WTC11 (cell line): Measurements from ENCODE around the gene ST3GAL5. TPM values are rescaled to one million over a fixed set of nuclear protein-coding genes. Genes with fewer than 3 reads are reported as not detected.
A peak's percentile ranks its signal among the peaks of the same experiment; 100 is the strongest.

Experiments used
- CREB1 ChIP-seq: sonication (generic); formaldehyde crosslinking; IDR thresholded peaks from 2 replicates; pipeline ENCODE4 v1.8.0; 2023; ENCODE audit warnings: mild to moderate bottlenecking, missing genetic modification reagents
- ELF4 ChIP-seq: sonication (generic); formaldehyde crosslinking; IDR thresholded peaks from 2 replicates; pipeline ENCODE4 v1.8.1; 2022; ENCODE audit warnings: low read depth, mild to moderate bottlenecking, moderate library complexity, missing genetic modification reagents
- EMX1 ChIP-seq: fragments of 250-450 bp; sonication (Bioruptor Pico); IDR thresholded peaks from 2 replicates; pipeline ENCODE4 v1.8.0; 2021; ENCODE audit warnings: mild to moderate bottlenecking
- FOXK1 ChIP-seq: sonication (generic); formaldehyde crosslinking; IDR thresholded peaks from 2 replicates; pipeline ENCODE4 v1.8.0; 2022; ENCODE audit warnings: mild to moderate bottlenecking, moderate library complexity, missing genetic modification reagents
- FOXP1 ChIP-seq: sonication (generic); formaldehyde crosslinking; IDR thresholded peaks from 2 replicates; pipeline ENCODE4 v1.8.0; 2022; ENCODE audit warnings: missing genetic modification reagents, mild to moderate bottlenecking, moderate library complexity, borderline replicate concordance
- GABPB1 ChIP-seq: sonication (generic); formaldehyde crosslinking; IDR thresholded peaks from 2 replicates; pipeline ENCODE4 v1.8.1; 2023; ENCODE audit warnings: mild to moderate bottlenecking, missing genetic modification reagents
- IRF2 ChIP-seq: sonication (generic); formaldehyde crosslinking; IDR thresholded peaks from 2 replicates; pipeline ENCODE4 v1.8.0; 2022; ENCODE audit warnings: low read depth, missing genetic modification reagents, borderline replicate concordance
- MYBL2 ChIP-seq: sonication (generic); formaldehyde crosslinking; IDR thresholded peaks from 2 replicates; pipeline ENCODE4 v1.8.1; 2023; ENCODE audit warnings: mild to moderate bottlenecking, moderate library complexity, missing genetic modification reagents
- NR1H2 ChIP-seq: sonication (generic); formaldehyde crosslinking; IDR thresholded peaks from 2 replicates; pipeline ENCODE4 v1.9.0; 2021; ENCODE audit warnings: mild to moderate bottlenecking, moderate library complexity, missing genetic modification reagents
- NR2C2 ChIP-seq: sonication (generic); formaldehyde crosslinking; IDR thresholded peaks from 2 replicates; pipeline ENCODE4 v1.8.0; 2022; ENCODE audit warnings: mild to moderate bottlenecking, missing genetic modification reagents
- NR3C1 ChIP-seq: sonication (generic); formaldehyde crosslinking; conservative IDR thresholded peaks from 2 replicates; pipeline ENCODE4 v1.8.1; 2023; ENCODE audit warnings: low read depth, mild to moderate bottlenecking, missing genetic modification reagents
- PRRX2 ChIP-seq: fragments of 250-450 bp; sonication (Bioruptor Pico); IDR thresholded peaks from 2 replicates; pipeline ENCODE4 v1.8.0; 2021; ENCODE audit warnings: mild to moderate bottlenecking
- RELA ChIP-seq: sonication (generic); formaldehyde crosslinking; IDR thresholded peaks from 2 replicates; pipeline ENCODE4 v1.8.1; 2022; ENCODE audit warnings: missing genetic modification reagents, mild to moderate bottlenecking, borderline replicate concordance
- TP53 ChIP-seq: sonication (generic); formaldehyde crosslinking; IDR thresholded peaks from 2 replicates; pipeline ENCODE4 v1.8.1; 2023; ENCODE audit warnings: mild to moderate bottlenecking, missing genetic modification reagents
- ZBTB21 ChIP-seq: sonication (generic); formaldehyde crosslinking; IDR thresholded peaks from 2 replicates; pipeline ENCODE4 v1.8.1; 2023; ENCODE audit warnings: mild to moderate bottlenecking, missing genetic modification reagents, borderline replicate concordance
- ZNF671 ChIP-seq: fragments of 250-450 bp; sonication (Bioruptor Pico); IDR thresholded peaks from 2 replicates; pipeline ENCODE4 v1.8.0; 2021; ENCODE audit warnings: mild to moderate bottlenecking
- total RNA-seq: library from RNA; stranded (reverse); gene quantifications from 3 replicates; pipeline ENCODE4 v1.2.3, GENCODE V29; 2021
- TF ChIP-seq, protein P1 (sequence below): sonication (generic); formaldehyde crosslinking; IDR thresholded peaks from 2 replicates; pipeline ENCODE4 v1.8.0; 2022; ENCODE audit warnings: mild to moderate bottlenecking, missing genetic modification reagents
- TF ChIP-seq, protein P2 (sequence below): sonication (generic); formaldehyde crosslinking; IDR thresholded peaks from 2 replicates; pipeline ENCODE4 v1.8.0; 2023; ENCODE audit warnings: mild to moderate bottlenecking, missing genetic modification reagents
- TF ChIP-seq, protein P3 (sequence below): fragments of 250-450 bp; sonication (Bioruptor Pico); IDR thresholded peaks from 2 replicates; pipeline ENCODE4 v2.1.2; 2022; ENCODE audit warnings: mild to moderate bottlenecking, moderate library complexity
- TF ChIP-seq, protein P4 (sequence below): sonication (generic); formaldehyde crosslinking; conservative IDR thresholded peaks from 2 replicates; pipeline ENCODE4 v1.8.1; 2022; ENCODE audit warnings: mild to moderate bottlenecking, missing genetic modification reagents
- TF ChIP-seq, protein P5 (sequence below): sonication (generic); formaldehyde crosslinking; IDR thresholded peaks from 2 replicates; pipeline ENCODE4 v1.8.0; 2022; ENCODE audit warnings: mild to moderate bottlenecking, missing genetic modification reagents
- TF ChIP-seq, protein P6 (sequence below): fragments of 250-450 bp; sonication (Bioruptor Pico); IDR thresholded peaks from 2 replicates; pipeline ENCODE4 v1.9.0; 2021; ENCODE audit warnings: mild to moderate bottlenecking
- TF ChIP-seq, protein P7 (sequence below): sonication (generic); formaldehyde crosslinking; IDR thresholded peaks from 2 replicates; pipeline ENCODE4 v1.8.1; 2022; ENCODE audit warnings: missing genetic modification reagents, borderline replicate concordance
- TF ChIP-seq, protein P8 (sequence below): fragments of 250-450 bp; sonication (Bioruptor Pico); IDR thresholded peaks from 2 replicates; pipeline ENCODE4 v1.9.0; 2021; ENCODE audit warnings: mild to moderate bottlenecking
- TF ChIP-seq, protein P9 (sequence below): sonication (generic); formaldehyde crosslinking; IDR thresholded peaks from 2 replicates; pipeline ENCODE4 v1.8.1; 2023; ENCODE audit warnings: mild to moderate bottlenecking, missing genetic modification reagents

Gene ST3GAL5
- total RNA-seq, 1 experiment from 2014 or later: 5.9 TPM

DNA sequence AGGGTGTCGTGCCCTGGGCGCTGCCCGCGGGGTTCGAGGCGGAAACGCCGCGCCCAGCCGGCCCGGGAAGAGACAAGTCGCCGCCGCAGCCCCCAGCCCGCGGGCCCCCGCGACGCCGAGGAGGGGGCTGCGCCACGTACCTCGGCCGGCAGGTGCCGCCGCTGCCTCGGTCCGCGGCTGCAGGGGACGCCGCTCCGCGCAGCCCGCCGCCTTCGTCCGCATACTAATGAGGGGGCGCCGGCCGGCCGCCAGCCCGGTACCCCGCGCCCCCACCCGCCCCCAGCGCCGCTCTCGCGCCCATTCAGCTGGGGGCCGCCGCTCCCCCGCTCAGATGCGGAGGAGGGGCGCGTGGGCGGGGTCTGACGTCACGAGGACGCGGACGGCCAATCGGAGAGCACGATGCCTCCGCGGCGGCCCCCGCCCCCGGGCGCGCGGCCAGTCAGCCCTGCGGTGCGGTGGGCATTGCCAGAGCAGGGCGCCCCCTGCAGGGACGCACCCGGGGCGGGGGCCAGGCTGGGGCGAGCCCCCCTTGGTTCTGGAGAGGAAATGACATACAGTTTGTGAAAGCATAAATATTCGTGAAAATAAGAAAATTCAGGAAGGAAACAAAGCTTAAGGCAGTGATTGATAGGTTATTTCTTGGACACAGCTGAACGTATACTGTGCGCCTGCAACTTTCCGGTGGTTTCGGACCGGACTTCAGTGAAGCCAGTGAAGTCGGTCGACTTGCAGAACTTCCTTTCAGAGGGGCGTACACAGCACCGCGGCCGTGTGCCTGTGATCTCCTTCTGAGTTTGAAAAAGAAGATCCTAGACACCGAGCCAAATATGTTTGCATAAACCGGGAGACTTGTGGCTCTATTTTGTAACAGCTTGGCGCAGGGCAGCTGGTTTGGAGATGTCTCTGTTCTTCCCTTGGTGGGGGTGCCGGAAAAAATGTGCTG lies at the start of gene ST3GAL5 (continued):
- TF ChIP-seq NR2C2 (CRISPR knock-in tag) (no peak), NR1H2 (CRISPR knock-in tag) (no peak), CREB1 (CRISPR knock-in tag) (no peak), RELA (CRISPR knock-in tag) (no peak), NR3C1 (CRISPR knock-in tag) (no peak), TP53 (no peak), IRF2 (no peak), ELF4 (CRISPR knock-in tag) (no peak), PRRX2 (no peak), GABPB1 (CRISPR knock-in tag) (peak; percentile 42; the same call in 1 of the 2 replicates), ZBTB21 (CRISPR knock-in tag) (no peak), MYBL2 (CRISPR knock-in tag) (no peak; the same call in 1 of the 2 replicates), FOXP1 (no peak; the same call in 1 of the 2 replicates), ZNF671 (CRISPR knock-in tag) (no peak), EMX1 (CRISPR knock-in tag) (no peak), FOXK1 (CRISPR knock-in tag) (0 out of 2 replicates have a peak, but pooled peaks have one; percentile 37)
- TF ChIP-seq, protein P1, sequence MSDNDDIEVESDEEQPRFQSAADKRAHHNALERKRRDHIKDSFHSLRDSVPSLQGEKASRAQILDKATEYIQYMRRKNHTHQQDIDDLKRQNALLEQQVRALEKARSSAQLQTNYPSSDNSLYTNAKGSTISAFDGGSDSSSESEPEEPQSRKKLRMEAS (CRISPR knock-in tag): no peak
- TF ChIP-seq, protein P2, sequence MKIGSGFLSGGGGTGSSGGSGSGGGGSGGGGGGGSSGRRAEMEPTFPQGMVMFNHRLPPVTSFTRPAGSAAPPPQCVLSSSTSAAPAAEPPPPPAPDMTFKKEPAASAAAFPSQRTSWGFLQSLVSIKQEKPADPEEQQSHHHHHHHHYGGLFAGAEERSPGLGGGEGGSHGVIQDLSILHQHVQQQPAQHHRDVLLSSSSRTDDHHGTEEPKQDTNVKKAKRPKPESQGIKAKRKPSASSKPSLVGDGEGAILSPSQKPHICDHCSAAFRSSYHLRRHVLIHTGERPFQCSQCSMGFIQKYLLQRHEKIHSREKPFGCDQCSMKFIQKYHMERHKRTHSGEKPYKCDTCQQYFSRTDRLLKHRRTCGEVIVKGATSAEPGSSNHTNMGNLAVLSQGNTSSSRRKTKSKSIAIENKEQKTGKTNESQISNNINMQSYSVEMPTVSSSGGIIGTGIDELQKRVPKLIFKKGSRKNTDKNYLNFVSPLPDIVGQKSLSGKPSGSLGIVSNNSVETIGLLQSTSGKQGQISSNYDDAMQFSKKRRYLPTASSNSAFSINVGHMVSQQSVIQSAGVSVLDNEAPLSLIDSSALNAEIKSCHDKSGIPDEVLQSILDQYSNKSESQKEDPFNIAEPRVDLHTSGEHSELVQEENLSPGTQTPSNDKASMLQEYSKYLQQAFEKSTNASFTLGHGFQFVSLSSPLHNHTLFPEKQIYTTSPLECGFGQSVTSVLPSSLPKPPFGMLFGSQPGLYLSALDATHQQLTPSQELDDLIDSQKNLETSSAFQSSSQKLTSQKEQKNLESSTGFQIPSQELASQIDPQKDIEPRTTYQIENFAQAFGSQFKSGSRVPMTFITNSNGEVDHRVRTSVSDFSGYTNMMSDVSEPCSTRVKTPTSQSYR (CRISPR knock-in tag): no peak
- TF ChIP-seq, protein P3, sequence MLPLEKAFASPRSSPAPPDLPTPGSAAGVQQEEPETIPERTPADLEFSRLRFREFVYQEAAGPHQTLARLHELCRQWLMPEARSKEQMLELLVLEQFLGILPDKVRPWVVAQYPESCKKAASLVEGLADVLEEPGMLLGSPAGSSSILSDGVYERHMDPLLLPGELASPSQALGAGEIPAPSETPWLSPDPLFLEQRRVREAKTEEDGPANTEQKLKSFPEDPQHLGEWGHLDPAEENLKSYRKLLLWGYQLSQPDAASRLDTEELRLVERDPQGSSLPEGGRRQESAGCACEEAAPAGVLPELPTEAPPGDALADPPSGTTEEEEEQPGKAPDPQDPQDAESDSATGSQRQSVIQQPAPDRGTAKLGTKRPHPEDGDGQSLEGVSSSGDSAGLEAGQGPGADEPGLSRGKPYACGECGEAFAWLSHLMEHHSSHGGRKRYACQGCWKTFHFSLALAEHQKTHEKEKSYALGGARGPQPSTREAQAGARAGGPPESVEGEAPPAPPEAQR: no peak
- TF ChIP-seq, protein P4, sequence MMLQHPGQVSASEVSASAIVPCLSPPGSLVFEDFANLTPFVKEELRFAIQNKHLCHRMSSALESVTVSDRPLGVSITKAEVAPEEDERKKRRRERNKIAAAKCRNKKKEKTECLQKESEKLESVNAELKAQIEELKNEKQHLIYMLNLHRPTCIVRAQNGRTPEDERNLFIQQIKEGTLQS (CRISPR knock-in tag): no peak
- TF ChIP-seq, protein P5, sequence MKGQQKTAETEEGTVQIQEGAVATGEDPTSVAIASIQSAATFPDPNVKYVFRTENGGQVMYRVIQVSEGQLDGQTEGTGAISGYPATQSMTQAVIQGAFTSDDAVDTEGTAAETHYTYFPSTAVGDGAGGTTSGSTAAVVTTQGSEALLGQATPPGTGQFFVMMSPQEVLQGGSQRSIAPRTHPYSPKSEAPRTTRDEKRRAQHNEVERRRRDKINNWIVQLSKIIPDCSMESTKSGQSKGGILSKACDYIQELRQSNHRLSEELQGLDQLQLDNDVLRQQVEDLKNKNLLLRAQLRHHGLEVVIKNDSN: peak; percentile 90
- TF ChIP-seq, protein P6, sequence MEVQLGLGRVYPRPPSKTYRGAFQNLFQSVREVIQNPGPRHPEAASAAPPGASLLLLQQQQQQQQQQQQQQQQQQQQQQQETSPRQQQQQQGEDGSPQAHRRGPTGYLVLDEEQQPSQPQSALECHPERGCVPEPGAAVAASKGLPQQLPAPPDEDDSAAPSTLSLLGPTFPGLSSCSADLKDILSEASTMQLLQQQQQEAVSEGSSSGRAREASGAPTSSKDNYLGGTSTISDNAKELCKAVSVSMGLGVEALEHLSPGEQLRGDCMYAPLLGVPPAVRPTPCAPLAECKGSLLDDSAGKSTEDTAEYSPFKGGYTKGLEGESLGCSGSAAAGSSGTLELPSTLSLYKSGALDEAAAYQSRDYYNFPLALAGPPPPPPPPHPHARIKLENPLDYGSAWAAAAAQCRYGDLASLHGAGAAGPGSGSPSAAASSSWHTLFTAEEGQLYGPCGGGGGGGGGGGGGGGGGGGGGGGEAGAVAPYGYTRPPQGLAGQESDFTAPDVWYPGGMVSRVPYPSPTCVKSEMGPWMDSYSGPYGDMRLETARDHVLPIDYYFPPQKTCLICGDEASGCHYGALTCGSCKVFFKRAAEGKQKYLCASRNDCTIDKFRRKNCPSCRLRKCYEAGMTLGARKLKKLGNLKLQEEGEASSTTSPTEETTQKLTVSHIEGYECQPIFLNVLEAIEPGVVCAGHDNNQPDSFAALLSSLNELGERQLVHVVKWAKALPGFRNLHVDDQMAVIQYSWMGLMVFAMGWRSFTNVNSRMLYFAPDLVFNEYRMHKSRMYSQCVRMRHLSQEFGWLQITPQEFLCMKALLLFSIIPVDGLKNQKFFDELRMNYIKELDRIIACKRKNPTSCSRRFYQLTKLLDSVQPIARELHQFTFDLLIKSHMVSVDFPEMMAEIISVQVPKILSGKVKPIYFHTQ (CRISPR knock-in tag): no peak
- TF ChIP-seq, protein P7, sequence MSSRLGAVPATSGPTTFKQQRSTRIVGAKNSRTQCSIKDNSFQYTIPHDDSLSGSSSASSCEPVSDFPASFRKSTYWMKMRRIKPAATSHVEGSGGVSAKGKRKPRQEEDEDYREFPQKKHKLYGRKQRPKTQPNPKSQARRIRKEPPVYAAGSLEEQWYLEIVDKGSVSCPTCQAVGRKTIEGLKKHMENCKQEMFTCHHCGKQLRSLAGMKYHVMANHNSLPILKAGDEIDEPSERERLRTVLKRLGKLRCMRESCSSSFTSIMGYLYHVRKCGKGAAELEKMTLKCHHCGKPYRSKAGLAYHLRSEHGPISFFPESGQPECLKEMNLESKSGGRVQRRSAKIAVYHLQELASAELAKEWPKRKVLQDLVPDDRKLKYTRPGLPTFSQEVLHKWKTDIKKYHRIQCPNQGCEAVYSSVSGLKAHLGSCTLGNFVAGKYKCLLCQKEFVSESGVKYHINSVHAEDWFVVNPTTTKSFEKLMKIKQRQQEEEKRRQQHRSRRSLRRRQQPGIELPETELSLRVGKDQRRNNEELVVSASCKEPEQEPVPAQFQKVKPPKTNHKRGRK (CRISPR knock-in tag): no peak
- TF ChIP-seq, protein P8, sequence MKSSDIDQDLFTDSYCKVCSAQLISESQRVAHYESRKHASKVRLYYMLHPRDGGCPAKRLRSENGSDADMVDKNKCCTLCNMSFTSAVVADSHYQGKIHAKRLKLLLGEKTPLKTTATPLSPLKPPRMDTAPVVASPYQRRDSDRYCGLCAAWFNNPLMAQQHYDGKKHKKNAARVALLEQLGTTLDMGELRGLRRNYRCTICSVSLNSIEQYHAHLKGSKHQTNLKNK (CRISPR knock-in tag): no peak
- TF ChIP-seq, protein P9, sequence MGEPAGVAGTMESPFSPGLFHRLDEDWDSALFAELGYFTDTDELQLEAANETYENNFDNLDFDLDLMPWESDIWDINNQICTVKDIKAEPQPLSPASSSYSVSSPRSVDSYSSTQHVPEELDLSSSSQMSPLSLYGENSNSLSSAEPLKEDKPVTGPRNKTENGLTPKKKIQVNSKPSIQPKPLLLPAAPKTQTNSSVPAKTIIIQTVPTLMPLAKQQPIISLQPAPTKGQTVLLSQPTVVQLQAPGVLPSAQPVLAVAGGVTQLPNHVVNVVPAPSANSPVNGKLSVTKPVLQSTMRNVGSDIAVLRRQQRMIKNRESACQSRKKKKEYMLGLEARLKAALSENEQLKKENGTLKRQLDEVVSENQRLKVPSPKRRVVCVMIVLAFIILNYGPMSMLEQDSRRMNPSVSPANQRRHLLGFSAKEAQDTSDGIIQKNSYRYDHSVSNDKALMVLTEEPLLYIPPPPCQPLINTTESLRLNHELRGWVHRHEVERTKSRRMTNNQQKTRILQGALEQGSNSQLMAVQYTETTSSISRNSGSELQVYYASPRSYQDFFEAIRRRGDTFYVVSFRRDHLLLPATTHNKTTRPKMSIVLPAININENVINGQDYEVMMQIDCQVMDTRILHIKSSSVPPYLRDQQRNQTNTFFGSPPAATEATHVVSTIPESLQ (CRISPR knock-in tag): no peak
